GM19324 (cell line): ENCODE results near the gene RECQL5.

ENCODE experiments used
- ATAC-seq: cut with Tn5 transposase; IDR thresholded peaks from one replicate; pipeline ENCODE4 v1.9.1; 2021; ENCODE audit warnings: mild to moderate bottlenecking, moderate library complexity; ENCODE audit not compliant: unreplicated experiment, low FRiP score

Gene RECQL5

DNA sequence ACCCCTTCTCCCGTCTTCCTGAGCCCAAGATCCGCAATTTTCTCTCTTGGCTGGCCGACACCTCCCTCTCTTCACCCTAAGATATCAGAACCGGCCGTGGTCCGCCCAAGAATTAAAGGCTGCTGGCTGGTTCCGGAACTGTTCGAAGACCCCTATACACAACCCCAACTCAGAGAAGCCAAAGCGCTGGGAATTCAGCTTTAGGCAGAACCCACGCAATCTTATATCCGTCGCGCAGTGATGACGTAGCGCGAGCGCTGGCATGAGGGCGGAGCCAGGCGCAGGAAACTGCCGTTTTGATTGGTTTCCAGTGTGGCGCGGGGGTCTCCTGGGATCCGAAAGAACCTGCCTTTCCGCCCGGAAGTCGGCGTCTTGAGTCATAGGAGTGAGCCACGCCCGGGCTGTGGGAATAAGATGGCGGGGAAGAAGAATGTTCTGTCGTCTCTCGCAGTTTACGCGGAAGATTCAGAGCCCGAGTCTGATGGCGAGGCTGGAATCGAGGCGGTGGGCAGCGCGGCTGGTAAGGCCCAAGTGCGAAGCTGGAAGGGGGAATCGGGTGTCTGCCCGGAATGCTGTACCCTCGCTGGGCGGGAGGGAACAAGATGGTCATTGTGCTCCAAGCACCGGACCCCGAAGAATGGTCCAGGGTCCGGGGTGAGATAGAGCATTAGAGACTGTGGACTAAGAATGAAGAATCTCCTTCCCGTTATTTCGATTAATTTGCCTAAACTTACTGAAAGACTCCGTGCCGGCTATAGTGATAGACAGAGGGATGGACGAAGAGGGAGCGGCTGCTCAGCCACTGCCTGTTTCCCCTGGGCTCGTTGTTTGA is at the start of gene RECQL5, which contains the start of gene SAP30BP:
Gene RECQL5, minus strand, starts transcription at position 196 of the 832 bp plus-strand sequence. CDS start 597 bp downstream, outside the sequence.
Gene SAP30BP, plus strand, starts transcription at position 380 of the 832 bp plus-strand sequence. Its CDS starts 35 bp downstream, at position 415.
- ATAC-seq = peak; percentile 92

DNA sequence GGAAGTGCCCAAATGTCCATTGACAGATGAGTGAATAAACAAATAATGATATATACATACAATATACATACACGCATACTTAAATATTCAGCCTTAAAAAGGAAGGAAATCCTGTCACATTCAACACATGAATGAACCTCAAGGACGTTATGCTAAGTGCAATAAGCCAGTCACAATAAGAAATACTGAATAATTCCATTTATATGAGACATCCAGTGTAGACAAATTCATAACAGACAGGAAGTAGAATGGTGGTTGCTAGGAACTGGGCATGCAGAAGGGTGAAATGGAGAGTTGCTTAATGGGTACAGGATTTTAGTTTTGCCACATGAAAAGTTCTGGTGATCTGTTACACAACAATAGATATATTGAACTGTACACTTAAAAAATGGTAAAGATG is 45.5 kb upstream of the RECQL5 start:
- no peak for ATAC-seq

DNA sequence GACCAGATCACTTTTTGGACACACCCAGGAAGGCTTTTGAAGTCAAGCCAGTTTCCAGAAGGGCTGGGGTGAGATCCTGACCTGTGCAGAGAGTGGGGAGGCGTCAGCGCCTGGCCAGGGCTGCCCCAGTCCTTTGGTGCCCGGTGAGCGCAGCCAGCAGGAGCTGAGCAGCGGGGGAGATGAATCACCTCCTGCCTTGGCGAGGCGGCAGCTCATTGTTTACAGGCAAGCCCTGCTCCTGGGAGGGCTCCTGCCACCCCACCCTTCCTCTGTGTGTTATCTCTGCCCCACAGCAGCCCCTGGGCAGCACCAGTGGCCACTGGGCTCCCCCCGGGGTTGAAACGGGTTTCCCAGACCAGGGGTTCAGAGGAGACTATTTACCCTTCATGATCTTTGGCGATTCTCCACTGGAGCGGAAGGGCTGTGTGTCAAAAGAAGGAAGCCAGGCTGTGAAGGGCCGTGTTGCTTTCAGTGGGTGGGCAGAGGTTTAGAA is 40.2 kb upstream of the RECQL5 start:
- ATAC-seq = no peak

DNA sequence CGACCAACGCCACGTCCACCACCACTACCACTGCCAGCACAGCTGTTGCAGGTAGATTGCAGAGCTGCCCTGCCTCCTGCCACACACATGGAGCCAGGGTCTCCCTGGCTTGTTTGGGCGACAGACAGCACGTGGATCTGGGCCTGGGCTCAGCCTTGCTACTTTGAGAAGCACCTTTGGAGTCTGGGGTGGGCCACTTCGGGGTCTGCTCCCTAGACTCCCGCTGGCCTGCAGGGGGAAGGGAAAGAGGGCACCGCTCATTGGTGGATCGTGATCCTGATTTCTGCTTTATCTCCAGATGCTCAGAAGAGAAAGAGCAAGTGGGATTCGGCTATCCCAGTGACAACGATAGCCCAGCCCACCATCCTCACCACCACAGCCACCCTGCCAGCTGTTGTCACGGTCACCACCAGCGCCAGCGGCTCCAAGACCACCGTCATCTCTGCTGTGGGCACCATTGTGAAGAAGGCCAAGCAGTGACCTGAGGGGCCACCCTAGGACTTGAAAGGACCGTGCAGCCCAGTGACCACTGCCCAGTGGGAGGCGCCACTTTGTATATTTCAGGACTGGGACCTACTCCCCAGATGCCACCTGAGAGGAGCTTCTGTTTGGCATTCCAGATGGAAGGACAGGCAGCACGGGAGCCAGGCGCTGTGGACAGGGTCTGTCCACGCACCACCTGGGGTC is 39.2 kb upstream of the RECQL5 start:
- no peak for ATAC-seq

DNA sequence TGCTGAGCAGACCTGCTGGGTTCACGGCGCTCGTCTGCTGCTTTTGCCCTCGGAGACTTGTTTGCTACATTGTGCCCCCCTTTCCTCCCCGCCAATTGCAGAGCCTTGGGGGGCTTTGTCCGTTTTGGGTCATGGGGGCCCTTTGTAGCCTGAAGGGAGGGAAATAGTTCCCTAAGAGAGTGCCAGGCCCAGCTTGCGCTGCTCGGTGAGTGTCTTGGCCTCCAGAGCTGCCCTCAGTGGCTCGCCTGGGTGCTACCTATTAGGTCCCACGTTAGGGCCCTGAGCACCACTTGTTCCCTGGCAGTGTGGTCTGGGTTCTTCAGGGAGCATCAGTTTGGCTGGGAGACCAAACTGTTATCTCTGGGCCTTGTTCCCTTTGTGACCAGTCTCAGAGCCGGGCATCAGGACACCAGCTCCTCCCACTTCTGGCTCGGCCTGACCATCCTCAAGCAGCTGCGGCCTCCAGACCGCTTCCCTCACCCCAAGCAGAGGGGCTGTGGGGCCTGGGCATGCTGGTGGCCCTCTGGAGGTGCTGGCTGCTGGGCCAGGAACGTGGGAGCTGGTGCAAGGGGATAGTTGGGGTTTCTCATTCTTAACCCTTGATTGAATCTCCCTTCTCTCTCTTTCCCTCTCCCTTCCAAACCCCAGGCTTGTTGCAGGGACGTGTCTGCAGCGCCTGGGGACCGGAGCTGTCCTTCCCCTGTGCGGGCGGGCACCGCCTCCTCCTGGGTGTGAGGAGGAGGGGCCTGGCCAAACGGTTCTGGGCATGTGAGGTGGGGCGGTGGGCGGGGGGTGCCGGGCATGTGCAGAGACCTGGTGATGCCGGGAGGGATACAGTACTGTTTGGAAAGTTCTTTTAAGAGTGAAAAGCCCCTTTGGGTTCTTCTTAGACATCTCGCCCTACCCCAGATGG is 38.3 kb upstream of the RECQL5 start:
- no peak for ATAC-seq

DNA sequence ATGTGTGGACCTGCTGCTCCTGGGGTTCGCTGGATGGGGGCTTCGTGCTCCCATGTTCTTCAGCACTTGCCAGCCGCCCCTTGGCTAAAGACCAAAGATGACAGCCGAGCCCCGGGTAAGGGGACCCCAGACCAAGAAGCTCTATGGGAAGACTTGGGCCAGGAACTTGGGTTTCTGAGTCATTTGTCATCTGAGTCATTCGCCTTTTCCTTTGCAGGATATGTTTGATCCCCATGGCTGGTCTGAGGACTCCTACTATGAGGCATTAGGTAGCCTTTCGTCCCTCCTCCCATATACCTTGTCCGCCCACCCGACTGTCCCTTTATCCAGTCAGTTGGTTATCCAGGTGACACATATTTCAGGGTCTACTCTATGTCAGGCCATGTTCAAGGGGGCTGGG is 36.6 kb upstream of the RECQL5 start:
- no peak for ATAC-seq

DNA sequence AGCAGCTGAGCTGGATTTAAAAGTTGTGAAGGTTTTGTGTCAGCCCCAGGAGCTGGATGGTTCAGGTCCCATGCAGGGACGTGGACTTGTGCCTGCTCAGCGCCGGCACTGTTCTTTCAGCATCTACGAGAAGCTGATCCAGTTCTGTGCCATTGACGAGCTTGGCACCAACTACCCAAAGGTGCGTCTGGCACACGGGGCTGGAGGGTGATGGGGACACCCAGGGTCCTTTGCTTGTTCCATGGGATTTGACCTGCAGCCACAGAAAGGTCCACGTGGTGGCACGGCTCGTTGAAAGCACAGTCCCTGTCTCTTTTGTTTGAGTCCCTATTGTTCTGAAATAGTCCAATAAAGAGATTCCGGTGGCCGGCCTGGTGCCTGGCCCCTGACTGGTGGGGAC is 36.2 kb upstream of the RECQL5 start:
- no peak for ATAC-seq

DNA sequence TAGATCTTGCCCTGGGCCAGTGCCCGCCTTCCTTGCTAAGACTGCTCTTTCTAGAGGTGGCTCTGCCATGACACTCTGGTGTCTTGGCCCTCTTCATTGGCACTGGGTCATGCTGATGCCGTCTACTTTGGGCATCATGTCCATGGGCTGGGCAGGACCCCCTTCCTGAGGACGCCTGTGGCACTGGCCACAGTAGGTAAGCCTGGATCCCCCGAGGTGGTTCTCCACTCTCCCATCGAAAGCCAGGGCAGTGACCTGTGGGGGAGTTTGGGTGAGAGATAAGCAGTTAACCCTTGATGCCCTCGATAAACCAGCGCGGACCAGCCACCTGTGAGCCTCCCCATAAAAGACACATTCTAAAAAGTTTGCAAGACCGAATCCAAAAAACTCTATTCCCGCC is 34.3 kb upstream of the RECQL5 start:
- ATAC-seq = no peak

DNA sequence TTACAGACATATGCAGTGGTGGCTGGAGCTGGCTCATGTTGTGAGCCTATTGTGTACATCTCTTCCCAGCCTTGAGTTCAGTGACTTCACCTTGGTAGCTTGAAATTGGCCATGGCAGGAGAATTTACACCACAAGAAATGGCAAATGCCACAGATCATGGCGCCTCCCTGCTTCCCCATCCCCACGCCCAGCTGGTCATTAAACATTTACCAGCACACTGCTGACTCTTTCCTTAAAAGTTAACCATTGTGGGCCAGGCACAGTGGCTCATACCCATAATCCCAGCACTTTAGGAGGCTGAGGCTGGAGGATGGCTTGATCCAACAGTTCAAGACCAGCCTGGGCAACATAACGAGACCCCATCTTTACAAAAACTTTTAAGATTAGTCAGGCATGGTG is 31.7 kb upstream of the RECQL5 start:
- ATAC-seq = no peak

DNA sequence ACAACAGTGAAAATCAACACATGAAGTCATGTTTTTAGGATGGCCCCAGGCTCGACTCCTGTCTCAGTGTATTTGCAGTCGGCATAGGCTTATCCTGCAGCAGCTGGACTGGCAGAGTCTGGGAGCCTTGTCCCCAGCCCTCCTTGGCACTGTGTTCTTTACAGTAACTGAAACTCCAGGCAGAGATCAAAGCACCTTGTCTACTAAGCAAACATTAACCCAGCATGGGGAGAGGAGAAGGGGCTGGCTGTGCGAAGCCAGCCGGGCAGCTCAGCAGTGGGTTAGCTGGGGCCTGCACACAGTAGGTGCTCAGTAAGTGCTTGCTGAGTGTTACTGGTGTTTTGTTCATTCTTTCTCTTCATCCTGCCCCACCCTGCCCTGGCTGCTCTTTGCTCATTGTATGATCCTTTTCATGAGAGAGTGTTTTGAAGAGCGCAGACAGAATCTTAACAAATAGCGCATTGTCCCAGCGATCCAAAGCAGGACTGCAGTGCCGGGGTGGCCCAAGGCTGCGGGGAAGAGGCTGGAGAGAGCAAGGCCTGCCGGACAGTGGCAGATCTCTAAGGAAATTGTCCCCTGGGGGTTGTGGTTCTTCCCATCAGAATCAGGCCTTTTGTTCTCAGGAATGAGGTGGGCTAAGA is 30.8 kb upstream of the RECQL5 start:
- no peak for ATAC-seq

DNA sequence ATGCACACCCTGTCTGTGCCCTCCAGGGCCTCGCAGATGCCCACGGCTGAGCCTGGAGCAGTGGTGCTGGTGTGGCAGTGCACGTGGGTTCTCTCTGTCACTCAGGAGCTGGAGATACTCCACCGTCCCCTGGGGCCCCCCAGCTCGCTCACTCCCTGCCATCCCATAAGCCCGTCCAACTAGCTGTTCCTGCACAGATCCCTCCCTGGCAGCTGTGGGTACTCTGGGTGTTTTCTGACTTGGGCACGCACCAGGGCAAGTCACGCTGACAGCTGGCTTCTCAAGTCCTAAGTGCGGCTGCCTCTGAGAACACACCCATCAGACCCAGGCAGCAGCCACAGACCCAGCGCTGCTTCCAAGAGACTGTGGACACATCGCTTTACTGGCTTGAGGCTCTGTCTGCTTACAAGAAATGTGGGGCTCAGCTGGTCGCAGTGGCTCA is 28.9 kb upstream of the RECQL5 start:
- no peak for ATAC-seq

DNA sequence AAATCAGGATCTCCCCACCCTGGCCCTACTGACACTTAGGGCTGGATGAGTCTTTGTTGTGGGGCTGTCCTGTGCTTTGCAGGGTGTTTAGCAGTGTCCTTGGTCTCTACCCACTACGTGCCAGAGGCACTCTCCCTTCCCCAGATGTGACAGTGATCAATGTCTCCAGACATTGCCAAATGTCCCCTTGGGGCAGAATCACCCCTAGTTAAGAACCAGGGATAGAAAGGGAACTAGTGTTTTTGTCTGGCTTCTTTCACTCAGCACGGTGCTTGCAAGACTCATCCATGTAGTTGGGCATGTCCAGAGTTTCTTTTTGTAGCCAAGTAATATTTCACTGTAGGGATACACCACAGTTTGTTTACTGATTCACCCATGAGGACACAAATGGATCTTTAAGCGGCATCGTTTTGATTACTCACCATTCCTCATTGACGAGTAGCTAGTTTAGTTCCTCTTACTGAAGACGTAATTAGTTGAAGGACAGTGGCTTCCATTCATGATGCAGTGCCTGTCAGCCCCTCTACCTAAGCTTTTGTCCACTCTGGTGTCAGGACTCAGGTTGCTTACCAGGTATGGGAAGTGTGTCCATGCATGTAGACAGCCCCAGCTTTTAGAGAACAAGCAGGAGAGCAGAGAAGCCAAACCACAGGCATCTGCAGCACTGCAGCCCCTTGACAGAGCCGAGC is 28.3 kb upstream of the RECQL5 start:
- no peak for ATAC-seq

DNA sequence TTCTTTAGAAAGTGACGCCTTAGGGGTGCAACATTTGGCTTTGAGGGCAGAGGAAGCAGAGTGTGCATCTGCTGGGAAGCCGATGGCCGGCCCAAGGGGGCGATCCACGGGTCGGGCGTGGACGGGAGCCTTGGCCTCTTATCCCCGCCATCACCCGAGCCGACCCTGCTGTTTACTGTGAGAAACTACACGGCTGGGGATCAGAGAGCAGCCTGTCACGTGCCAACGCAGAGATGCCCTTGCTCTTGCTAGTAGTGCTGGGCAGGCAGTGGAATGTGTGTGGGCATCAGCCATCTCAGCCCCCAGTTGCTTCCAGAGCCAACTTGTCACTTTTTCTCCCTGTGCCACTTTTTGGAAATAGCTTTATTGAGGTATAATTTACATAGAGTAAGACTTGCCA is 27.6 kb upstream of the RECQL5 start:
- no peak for ATAC-seq

DNA sequence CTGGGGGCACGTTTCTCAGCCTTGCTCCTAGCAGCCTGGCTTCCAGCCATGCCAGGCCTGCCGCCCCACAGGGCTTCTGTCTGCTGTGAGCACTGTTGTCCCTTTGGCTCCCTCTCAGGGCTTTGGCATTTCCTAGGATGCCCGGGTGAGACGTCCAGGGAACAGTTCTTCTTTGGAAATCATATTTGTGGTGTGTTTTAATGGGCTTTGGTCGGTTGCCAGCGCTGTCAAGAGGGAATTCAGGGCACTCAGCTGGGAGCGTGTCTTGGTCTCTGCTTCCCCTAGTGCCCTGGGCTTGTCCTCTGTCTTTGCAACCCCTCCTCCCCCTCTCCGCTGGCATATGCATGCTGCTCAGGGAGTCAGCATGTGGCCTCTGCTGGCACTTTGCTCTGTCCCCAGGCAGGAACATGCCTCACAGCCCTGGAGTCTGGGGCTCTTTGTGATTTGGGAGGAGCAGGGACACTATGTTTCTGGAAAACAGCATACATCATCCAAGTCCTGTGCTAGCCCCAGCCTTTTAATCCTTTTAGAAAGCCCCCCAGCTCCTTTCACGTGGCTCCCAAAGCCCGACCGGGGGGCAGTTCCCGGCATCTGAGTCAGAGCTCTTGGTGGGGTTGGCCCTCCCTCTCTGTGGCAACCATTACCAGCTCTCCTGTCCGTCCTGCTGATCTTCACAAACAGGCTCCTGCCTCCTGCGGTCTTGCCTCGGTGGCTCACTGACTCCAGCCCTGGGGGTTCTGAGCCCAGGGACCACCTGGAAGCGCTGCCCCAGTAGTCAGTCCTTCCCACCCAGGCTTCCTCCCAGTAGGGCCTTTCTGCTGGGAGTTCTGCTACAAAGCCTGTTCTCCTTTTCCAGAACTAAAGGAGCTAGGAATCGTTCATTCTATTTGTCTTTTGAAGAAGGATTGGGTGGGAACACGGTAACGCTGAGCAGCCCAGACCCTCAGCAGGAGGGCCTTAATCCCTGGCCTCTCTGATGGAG is 26.8 kb upstream of the RECQL5 start:
- ATAC-seq = no peak

DNA sequence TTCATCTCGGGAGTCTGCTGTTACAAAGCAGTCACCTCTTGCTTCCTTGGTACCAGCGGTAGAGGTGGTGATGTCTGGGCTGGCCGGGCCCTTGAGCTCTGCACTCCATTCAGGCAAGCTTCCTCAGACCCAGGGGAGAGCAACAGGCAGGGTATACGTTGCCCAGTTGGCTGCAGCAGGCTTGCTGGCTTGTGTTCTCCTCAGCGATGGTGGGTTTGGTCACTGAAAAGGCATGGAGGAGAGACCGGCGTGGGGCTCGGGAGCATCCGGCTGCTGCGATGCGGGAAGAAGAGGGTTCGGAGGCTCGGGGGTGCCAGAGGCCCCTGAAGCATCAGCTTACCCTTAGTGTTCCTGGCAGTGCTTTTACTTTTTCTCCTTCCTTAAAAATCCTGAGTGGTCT is 26.0 kb upstream of the RECQL5 start:
- ATAC-seq = no peak

DNA sequence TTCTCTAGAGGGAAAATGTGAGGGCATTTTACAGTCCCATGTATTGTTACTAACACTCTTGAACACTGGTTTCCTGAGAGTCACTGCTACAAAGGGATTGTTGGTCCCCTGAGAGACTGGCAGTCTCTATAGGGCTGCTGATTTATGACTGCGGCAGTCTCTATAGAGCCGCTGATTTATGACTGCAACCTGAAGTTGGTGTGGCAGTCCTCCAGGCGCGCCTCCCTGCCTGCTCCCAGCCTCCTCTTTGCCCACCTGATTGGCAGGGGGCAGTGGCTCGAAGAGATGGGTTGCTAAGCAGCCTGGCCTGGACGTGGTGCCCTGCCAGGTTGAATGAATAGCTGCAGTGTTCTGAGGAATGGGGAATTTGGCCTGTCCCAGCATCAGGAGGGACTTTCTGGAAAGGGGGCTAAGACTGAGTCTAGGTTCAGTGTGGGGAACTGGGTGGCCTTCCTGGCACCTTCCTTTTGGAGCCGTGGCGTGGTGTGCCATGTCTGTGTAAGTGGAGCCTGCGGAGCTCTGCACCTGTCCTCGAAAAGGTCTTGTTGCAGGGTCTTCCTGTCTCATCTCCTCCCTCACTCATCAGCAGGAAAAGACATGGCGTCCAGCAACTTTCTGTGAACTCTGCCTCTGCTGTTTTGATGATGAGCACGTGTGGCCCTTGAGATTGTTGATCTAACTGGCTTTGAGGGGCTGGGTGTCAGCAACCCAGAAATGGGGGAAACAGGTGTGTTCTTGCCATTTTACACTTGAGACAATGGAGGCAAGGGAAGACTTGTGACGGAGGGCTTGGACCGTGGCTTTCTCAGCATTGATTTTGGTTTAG is 25.1 kb upstream of the RECQL5 start:
- ATAC-seq = no peak

DNA sequence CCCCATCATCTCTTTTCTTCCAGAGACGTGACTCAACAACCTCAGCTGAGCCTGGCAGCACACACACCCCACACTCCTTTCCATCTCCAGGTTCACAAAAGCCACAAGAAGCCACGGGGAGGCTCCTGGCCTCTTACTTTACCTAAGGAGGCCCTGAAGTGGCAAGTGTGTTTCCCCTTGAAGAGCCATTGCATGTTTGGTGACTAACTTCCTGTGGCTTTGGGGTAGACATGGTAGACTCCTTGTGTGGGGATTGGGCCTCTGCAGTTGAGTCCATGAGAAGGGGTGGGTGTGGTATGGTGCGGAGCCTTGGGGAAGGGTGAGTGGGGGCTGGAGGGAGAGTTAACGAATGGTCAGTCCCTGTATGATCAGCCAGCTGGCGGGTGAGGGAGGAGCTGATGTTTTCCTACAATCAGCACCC is 24.4 kb upstream of the RECQL5 start:
- ATAC-seq = no peak
